Nephron progenitor cell (in vitro differentiated cells): Measurements from ENCODE around the gene C4orf46.

Experiments used
- DNase-seq: peaks from one replicate; pipeline ENCODE4 v3.0.0; 2021
- H3K27ac Mint-ChIP-seq: 2 replicates; pipeline ENCODE4 v1.8.0; 2021; ENCODE audit warnings: mild to moderate bottlenecking, moderate library complexity, mixed read lengths
- H3K27me3 Mint-ChIP-seq: 2 replicates; pipeline ENCODE4 v1.8.0; 2021; ENCODE audit warnings: mild to moderate bottlenecking, low read depth, mixed read lengths; ENCODE audit not compliant: poor library complexity
- H3K36me3 Mint-ChIP-seq: 2 replicates; pipeline ENCODE4 v1.8.0; 2021; ENCODE audit warnings: low read depth, mixed read lengths
- H3K4me1 Mint-ChIP-seq: 2 replicates; pipeline ENCODE4 v1.8.0; 2021; ENCODE audit warnings: mixed read lengths
- H3K4me3 Mint-ChIP-seq: 2 replicates; pipeline ENCODE4 v1.8.0; 2021; ENCODE audit warnings: mild to moderate bottlenecking, moderate library complexity, mixed read lengths
- H3K9me3 Mint-ChIP-seq: 2 replicates; pipeline ENCODE4 v1.8.0; 2021; ENCODE audit warnings: mild to moderate bottlenecking, moderate library complexity, mixed read lengths
- CTCF ChIP-seq: fragments of 200-600 bp; sonication (generic); IDR thresholded peaks from 2 replicates; pipeline ENCODE4 v1.5.0; 2021; ENCODE audit warnings: antibody characterized with exemption

Gene C4orf46

GRCh38 chr4:158622251-158622650, 49.4 kb downstream of the C4orf46 start:
- Mint-ChIP-seq H3K27ac (no peak overlapping the region), H3K4me3 (no peak overlapping the region), H3K4me1 (no peaks in the 10 kb centered on the region), H3K9me3 (no peaks in the 10 kb centered on the region), H3K36me3 (no peaks in the 10 kb centered on the region), H3K27me3 (peaks cover 4% of the 10 kb centered on the region)
- TF ChIP-seq CTCF, result no peak
- DNase-seq, result no peak

GRCh38 chr4:158621729-158622128, 50.0 kb downstream of the C4orf46 start:
- Mint-ChIP-seq H3K27me3 (peaks cover 4% of the 10 kb centered on the region), H3K4me1 (no peaks in the 10 kb centered on the region), H3K36me3 (no peaks in the 10 kb centered on the region)

GRCh38 chr4:158617956-158618355, 53.7 kb downstream of the C4orf46 start:
- H3K9me3 Mint-ChIP-seq, result peaks cover 3% of the 10 kb centered on the region
- H3K27me3 Mint-ChIP-seq, result peaks cover 4% of the 10 kb centered on the region
- no peak overlapping the region for H3K27ac Mint-ChIP-seq
- DNase-seq, result no peak
- no peaks in the 10 kb centered on the region for H3K4me1 Mint-ChIP-seq
- TF ChIP-seq CTCF, result no peak
- H3K4me3 Mint-ChIP-seq, result no peak overlapping the region
- no peaks in the 10 kb centered on the region for H3K36me3 Mint-ChIP-seq

More at GRCh38 chr4:158621729-158622128, 50.0 kb downstream of the C4orf46 start:
- Mint-ChIP-seq H3K9me3 (no peaks in the 10 kb centered on the region), H3K27ac (no peak overlapping the region), H3K4me3 (no peak overlapping the region)
- no peak for TF ChIP-seq CTCF
- no peak for DNase-seq
